A549 (cell line): ENCODE data around the gene TCHP.

Experiments used
- NFE2L2 ChIP-seq: fragments of 150-350 bp; conservative IDR thresholded peaks from 2 replicates; pipeline ENCODE4 v1.6.1; 2014; ENCODE audit warnings: low read length
- POLR2A ChIP-seq: IDR thresholded peaks from 2 replicates; pipeline ENCODE4 v1.6.1; 2012; ENCODE audit warnings: mild to moderate bottlenecking, low read length
- TP53 ChIP-seq: fragments of 250-450 bp; sonication (Bioruptor Pico); IDR thresholded peaks from 2 replicates; pipeline ENCODE4 v1.5.0; 2021; ENCODE audit warnings: mild to moderate bottlenecking, moderate library complexity
- ZFP36 ChIP-seq: fragments of 450-650 bp; IDR thresholded peaks from 2 replicates; pipeline ENCODE4 v1.6.1; 2014; ENCODE audit warnings: borderline replicate concordance; ENCODE audit not compliant: partially characterized antibody
- TF ChIP-seq, protein P1 (sequence below): fragments of >200 bp; sonication (Bioruptor Twin); formaldehyde crosslinking; IDR thresholded peaks from 3 replicates; pipeline ENCODE4 v1.5.1; 2016

DNA sequence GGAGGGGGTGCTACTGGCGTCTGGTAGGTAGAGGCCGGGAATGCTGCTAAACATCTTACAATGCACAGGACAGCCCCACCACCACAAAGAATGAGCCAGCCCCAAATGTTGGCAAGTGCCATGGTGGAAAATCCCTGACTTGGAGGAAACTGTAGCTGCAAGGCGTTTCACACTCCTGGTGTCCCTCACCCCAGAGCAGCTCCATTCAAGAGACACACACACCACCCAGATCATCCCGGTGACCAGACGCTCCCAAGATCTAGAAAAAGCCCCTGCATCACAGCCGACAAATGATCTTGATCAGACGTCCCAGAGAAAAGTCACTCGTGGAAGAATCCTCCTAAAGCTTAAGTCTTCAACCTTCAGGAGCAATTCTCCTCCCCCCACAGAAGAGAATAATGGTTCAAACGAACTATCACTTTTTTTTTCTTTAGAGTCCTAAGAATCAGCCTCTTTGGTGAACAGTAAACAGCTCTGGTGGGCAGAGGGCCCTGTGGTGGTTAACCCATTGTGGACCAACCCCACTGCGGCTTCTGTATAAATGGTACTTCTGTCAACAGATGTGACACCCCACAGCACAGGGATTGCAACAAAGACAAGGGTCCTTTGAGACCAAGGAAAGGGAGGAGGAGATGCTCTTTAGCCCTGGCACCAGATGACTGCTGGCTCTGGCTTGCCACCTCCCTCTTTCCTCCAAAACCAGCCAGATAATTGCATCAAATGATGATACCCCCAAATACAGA, 22.4 kb upstream of the TCHP start:
- TF ChIP-seq ZFP36 (no peak), POLR2A (no peak), NFE2L2 (no peak), TP53 (CRISPR knock-in tag) (no peak)
- TF ChIP-seq, protein P1, sequence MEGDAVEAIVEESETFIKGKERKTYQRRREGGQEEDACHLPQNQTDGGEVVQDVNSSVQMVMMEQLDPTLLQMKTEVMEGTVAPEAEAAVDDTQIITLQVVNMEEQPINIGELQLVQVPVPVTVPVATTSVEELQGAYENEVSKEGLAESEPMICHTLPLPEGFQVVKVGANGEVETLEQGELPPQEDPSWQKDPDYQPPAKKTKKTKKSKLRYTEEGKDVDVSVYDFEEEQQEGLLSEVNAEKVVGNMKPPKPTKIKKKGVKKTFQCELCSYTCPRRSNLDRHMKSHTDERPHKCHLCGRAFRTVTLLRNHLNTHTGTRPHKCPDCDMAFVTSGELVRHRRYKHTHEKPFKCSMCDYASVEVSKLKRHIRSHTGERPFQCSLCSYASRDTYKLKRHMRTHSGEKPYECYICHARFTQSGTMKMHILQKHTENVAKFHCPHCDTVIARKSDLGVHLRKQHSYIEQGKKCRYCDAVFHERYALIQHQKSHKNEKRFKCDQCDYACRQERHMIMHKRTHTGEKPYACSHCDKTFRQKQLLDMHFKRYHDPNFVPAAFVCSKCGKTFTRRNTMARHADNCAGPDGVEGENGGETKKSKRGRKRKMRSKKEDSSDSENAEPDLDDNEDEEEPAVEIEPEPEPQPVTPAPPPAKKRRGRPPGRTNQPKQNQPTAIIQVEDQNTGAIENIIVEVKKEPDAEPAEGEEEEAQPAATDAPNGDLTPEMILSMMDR, result no peak
